Epithelial cell of esophagus (primary cell): Measurements from ENCODE around the gene PLEKHA1.

ENCODE experiments used
- DNase-seq: peaks from one replicate; pipeline ENCODE4 v3.0.0; 2010; ENCODE audit warnings: low read depth
- H3K4me3 ChIP-seq: 2 replicates; pipeline ENCODE4 v1.5.1; 2011; ENCODE audit warnings: mild to moderate bottlenecking, low read length, control low read depth
- CTCF ChIP-seq: IDR thresholded peaks from 2 replicates; pipeline ENCODE4 v1.5.1; 2011; ENCODE audit warnings: low read depth, mild to moderate bottlenecking, low read length, control low read depth, inconsistent platforms; ENCODE audit not compliant: insufficient read depth; ENCODE audit errors: missing control alignments

PLEKHA1 gene

GRCh38 chr10:122375679-122376160 is 1.2 kb downstream of the PLEKHA1 start:
- TF ChIP-seq CTCF: no peak
- no peak for DNase-seq
- H3K4me3 ChIP-seq: peak overlapping the region; percentile 88

- peak overlapping the region; percentile 88 for H3K4me3 ChIP-seq
- TF ChIP-seq CTCF: no peak
Observed at GRCh38 chr10:122376364-122376961, 2.0 kb downstream of the PLEKHA1 start.

GRCh38 chr10:122379041-122379440 is 4.5 kb downstream of the PLEKHA1 start:
- DNase-seq: no peak
- H3K4me3 ChIP-seq: no peak overlapping the region
- TF ChIP-seq CTCF: no peak

More at GRCh38 chr10:122376364-122376961, 2.0 kb downstream of the PLEKHA1 start:
- peak; percentile 14 for DNase-seq

GRCh38 chr10:122379537-122379936 is 5.0 kb downstream of the PLEKHA1 start:
- no peak for DNase-seq
- H3K4me3 ChIP-seq: no peak overlapping the region
- TF ChIP-seq CTCF: no peak

- H3K4me3 ChIP-seq: no peak overlapping the region
- no peak for TF ChIP-seq CTCF
- DNase-seq: no peak
Observed at GRCh38 chr10:122380703-122381102, 6.2 kb downstream of the PLEKHA1 start.

GRCh38 chr10:122381680-122382079 is 7.2 kb downstream of the PLEKHA1 start:
- no peak overlapping the region for H3K4me3 ChIP-seq
- no peak for TF ChIP-seq CTCF
- no peak for DNase-seq

- no peak for TF ChIP-seq CTCF
- no peak overlapping the region for H3K4me3 ChIP-seq
- DNase-seq: no peak
Observed at GRCh38 chr10:122386514-122386913, 12.0 kb downstream of the PLEKHA1 start.
